Adrenal gland (tissue), 5 donors: ENCODE measurements around the gene HSDL1.

Experiments
- POLR2A ChIP-seq, 2 donors: fragments of 450-650 bp; IDR thresholded peaks; one replicate each; pipeline ENCODE4 v1.6.1; 2017; ENCODE audit warnings: antibody characterized with exemption in 2 of 2, mild to moderate bottlenecking in 2 of 2, moderate library complexity in 1 of 2
- TF ChIP-seq, protein P1 (sequence below), 6 experiments: fragments of 450-650 bp in 4 of 6; fragments of 200-600 bp in 2 of 6; sonication (generic) in 1 of 6; IDR thresholded peaks; 1 replicate in 5 of 6; 2 replicates in 1 of 6; pipeline versions ENCODE4 v1.5.1 to v1.8.0; 2016 to 2021; ENCODE audit warnings: antibody characterized with exemption in 6 of 6, mild to moderate bottlenecking in 2 of 6, moderate library complexity in 1 of 6
- donor health status: DM: no; HTN: no; CAD: no.

DNA sequence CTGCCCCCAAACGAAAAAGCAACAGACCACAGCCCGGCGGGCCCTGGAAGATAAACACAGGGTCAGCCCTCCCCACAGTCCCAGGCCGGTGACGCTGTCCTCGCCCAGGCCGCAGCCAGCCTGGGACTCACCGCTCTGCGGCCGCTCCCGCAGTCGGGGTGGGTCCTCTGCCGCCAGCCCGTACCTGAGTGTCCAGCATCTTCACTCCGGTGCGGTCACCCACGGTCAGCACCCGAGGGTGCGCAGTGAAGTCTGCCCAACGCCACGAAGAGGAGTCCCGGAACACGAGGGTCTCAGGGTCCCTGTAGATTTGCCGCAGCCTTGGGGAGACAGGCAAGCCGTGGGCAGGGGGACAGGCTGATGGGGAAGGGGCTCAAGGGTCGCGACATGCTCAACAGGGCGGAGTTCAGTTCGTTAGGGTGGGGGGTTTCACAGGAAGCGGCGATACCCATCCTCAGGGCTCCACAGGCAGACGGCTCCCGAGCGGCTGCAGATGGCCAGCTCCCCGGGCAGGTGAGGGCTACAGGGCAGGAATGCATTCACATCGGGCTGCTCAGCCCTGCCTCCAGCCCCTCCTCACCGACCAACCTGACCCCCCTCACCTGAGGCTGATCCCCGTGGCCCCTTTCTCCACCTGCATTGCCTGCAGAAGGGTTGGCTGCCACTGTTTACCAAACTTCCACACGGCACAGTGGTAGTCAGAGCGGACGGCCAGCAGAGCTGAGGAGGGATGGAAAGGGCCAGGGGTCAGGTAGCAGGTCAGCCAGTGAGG is 36.4 kb upstream of the HSDL1 start:
- TF ChIP-seq, protein P1, sequence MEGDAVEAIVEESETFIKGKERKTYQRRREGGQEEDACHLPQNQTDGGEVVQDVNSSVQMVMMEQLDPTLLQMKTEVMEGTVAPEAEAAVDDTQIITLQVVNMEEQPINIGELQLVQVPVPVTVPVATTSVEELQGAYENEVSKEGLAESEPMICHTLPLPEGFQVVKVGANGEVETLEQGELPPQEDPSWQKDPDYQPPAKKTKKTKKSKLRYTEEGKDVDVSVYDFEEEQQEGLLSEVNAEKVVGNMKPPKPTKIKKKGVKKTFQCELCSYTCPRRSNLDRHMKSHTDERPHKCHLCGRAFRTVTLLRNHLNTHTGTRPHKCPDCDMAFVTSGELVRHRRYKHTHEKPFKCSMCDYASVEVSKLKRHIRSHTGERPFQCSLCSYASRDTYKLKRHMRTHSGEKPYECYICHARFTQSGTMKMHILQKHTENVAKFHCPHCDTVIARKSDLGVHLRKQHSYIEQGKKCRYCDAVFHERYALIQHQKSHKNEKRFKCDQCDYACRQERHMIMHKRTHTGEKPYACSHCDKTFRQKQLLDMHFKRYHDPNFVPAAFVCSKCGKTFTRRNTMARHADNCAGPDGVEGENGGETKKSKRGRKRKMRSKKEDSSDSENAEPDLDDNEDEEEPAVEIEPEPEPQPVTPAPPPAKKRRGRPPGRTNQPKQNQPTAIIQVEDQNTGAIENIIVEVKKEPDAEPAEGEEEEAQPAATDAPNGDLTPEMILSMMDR (IDR thresholded peaks at IDR 0.05) = no peak
- TF ChIP-seq POLR2A (IDR thresholded peaks at IDR 0.05) = no peak
